Measurements from ENCODE around the gene RFX1.

GRCh38 chr19:14006085-14006765 is at the start of gene RFX1:
- TF ChIP-seq CTCF (IDR thresholded peaks at IDR 0.05; ENCODE audit: low read length): no peak
- TF ChIP-seq EZH2 (optimal IDR thresholded peaks at IDR 0.05; ENCODE audit: low read depth, low read length): no peak
- TF ChIP-seq EZH2phosphoT487 (IDR thresholded peaks at IDR 0.05; ENCODE audit: low read length): no peak

All from MM.1S (cell line).